HG02610 (cell line): Measurements from ENCODE around the gene AKR1C4.
"Not testable (repeated sequence)": the region's sequence is repeated elsewhere in the genome, so short reads cannot be mapped to it uniquely, and the experiment has no call there.

Source experiments
- ATAC-seq: cut with Tn5 transposase; IDR thresholded peaks from one replicate; pipeline ENCODE4 v1.9.1; 2021; ENCODE audit warnings: mild to moderate bottlenecking, moderate library complexity; ENCODE audit not compliant: unreplicated experiment

The AKR1C4 gene

GRCh38 chr10:5199398-5199797 is 2.8 kb downstream of the AKR1C4 start:
- ATAC-seq, result no peak

GRCh38 chr10:5206799-5207198 is 10.2 kb downstream of the AKR1C4 start:
- no peak for ATAC-seq

GRCh38 chr10:5209776-5210175 is 13.1 kb downstream of the AKR1C4 start:
- not testable (repeated sequence) for ATAC-seq

GRCh38 chr10:5210261-5210660 is 13.6 kb downstream of the AKR1C4 start:
- ATAC-seq, result not testable (repeated sequence)

GRCh38 chr10:5211696-5212536 is 15.3 kb downstream of the AKR1C4 start:
- ATAC-seq, result no peak

GRCh38 chr10:5216801-5217200 is 20.2 kb downstream of the AKR1C4 start:
- ATAC-seq, result no peak

GRCh38 chr10:5219262-5219661 is 22.6 kb downstream of the AKR1C4 start:
- no peak for ATAC-seq

GRCh38 chr10:5222942-5223341 is 26.3 kb downstream of the AKR1C4 start:
- not testable (repeated sequence) for ATAC-seq

- no peak for ATAC-seq
Measured at GRCh38 chr10:5229019-5229418, 32.4 kb downstream of the AKR1C4 start.

GRCh38 chr10:5233324-5233723 is 36.7 kb downstream of the AKR1C4 start:
- no peak for ATAC-seq

GRCh38 chr10:5234106-5234860 is 37.6 kb downstream of the AKR1C4 start:
- no peak for ATAC-seq

GRCh38 chr10:5237541-5237940 is 40.9 kb downstream of the AKR1C4 start:
- ATAC-seq, result not testable (repeated sequence)

GRCh38 chr10:5242585-5242984 is 45.9 kb downstream of the AKR1C4 start:
- ATAC-seq, result no peak

GRCh38 chr10:5243521-5243987 is 46.9 kb downstream of the AKR1C4 start:
- no peak for ATAC-seq

GRCh38 chr10:5252177-5253037 is 55.8 kb downstream of the AKR1C4 start:
- no peak for ATAC-seq

- no peak for ATAC-seq
Measured at GRCh38 chr10:5254488-5254887, 57.9 kb downstream of the AKR1C4 start.

- not testable (repeated sequence) for ATAC-seq
Measured at GRCh38 chr10:5257768-5258167, 61.1 kb downstream of the AKR1C4 start.

GRCh38 chr10:5259132-5259951 is 62.7 kb downstream of the AKR1C4 start:
- ATAC-seq, result no peak

- no peak for ATAC-seq
Measured at GRCh38 chr10:5259952-5260578, 63.4 kb downstream of the AKR1C4 start.

- no peak for ATAC-seq
Measured at GRCh38 chr10:5260828-5261227, 64.2 kb downstream of the AKR1C4 start.
